ENCODE measurements around the gene MFAP4.

GRCh38 chr17:19363460-19364035 is 23.4 kb downstream of the MFAP4 start:
- TF ChIP-seq, protein P1, sequence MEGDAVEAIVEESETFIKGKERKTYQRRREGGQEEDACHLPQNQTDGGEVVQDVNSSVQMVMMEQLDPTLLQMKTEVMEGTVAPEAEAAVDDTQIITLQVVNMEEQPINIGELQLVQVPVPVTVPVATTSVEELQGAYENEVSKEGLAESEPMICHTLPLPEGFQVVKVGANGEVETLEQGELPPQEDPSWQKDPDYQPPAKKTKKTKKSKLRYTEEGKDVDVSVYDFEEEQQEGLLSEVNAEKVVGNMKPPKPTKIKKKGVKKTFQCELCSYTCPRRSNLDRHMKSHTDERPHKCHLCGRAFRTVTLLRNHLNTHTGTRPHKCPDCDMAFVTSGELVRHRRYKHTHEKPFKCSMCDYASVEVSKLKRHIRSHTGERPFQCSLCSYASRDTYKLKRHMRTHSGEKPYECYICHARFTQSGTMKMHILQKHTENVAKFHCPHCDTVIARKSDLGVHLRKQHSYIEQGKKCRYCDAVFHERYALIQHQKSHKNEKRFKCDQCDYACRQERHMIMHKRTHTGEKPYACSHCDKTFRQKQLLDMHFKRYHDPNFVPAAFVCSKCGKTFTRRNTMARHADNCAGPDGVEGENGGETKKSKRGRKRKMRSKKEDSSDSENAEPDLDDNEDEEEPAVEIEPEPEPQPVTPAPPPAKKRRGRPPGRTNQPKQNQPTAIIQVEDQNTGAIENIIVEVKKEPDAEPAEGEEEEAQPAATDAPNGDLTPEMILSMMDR (conservative IDR thresholded peaks at IDR 0.05), result no peak
- TF ChIP-seq EZH2 (IDR thresholded peaks at IDR 0.05; ENCODE audit: low read depth), result no peak

Data from PC-9 (cell line).